ENCODE results near the gene TTC28.
"Not testable (repeated sequence)": the region's sequence is repeated elsewhere in the genome, so short reads cannot be mapped to it uniquely, and the experiment has no call there.

The TTC28 gene

DNA sequence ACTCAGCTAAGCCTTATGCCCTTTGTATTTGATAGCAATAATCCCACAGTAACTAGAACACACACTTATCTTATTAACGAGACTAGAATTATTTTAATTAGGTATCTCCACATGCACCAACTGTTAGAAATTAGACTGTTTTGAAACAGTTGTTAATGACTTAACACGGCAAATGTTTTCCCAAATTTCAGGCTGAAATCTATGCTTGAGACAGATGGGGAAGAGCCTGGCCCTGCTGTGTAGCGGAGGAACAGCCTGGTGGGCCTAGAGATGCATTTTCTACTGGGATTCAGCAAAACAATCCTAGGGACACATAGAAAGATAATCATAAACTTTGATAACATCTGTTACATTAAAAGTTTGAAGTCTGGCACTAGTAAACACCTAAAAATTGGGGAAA lies 273.4 kb downstream of the TTC28 start:
- DNase-seq (ENCODE audit: low spot score), result no peak

DNA sequence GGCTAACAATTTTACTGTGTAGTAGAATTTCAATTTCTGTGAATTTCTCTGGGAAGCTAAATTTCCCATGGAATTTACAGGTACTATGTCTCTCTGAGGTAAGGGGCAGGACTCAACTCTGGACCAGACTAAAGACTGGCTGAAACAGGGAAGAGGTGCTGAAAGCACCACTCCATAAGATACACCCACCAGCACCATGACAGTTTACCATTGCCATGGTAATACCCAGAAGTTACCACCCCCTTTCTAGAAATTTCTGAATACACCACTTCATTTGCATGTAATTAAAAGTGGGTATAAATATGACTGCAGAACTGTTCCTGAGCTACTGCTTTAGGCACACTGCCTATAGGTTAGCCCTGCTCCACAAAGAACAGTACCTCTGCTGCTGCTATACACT lies 274.1 kb downstream of the TTC28 start:
- DNase-seq (ENCODE audit: low spot score), result no peak

DNA sequence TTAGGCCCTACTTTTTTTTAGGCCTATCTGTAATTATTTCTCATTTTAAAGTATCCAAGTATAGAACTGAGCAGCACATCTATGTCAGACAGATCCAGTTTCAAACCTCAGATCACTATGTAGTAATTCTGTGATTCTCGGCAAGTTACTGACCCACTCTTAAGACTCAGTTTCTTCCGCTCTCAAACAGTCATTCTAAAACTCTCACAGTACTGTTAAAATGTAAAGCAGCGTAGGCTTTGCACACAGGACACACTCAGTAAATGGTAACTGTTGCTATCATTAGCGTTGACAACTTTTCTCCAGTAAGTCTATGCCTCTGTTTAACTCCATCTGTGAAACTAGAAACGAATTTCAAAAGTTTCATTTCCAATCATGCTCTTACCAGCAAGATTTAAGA lies 277.1 kb downstream of the TTC28 start:
- no peak for DNase-seq (ENCODE audit: low spot score)

DNA sequence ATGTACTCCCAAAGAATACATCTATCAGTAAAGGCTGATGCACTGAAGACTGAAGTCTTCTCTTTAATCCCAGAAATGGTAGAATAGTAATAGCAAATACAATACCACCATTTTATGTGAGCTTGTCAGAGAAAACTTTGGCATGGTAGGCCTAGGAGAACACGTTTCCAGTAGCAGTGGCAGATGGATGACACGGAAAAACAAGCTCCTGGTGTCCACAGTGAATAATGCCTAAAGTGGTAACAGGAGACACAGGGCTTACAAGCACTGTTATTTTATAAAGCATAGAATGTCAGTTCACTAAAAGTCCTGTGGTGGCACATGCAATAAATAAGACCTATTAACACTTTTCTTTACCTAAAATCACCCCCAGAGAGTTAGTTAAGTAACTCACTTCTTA lies 277.6 kb downstream of the TTC28 start:
- no peak for DNase-seq (ENCODE audit: low spot score)

DNA sequence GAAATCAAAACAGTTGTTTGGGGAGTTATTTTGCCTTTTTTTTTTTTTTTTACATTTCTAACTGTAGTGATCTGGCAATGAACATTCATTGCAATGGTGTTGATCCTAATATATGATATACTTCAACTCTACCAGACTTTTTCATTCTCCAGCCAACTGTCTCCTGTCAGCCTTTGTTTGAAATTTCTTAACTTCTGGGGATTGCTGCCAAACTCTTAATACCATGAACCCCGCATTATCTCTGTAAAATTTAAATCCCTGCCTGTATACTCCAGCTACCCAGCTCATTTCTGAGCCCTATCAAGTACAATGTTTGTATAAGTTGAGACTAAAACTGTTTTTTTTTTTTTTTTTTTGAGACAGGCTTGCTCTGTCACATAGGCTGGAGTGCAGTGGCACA lies 280.7 kb downstream of the TTC28 start:
- no peak for DNase-seq (ENCODE audit: low spot score)

DNA sequence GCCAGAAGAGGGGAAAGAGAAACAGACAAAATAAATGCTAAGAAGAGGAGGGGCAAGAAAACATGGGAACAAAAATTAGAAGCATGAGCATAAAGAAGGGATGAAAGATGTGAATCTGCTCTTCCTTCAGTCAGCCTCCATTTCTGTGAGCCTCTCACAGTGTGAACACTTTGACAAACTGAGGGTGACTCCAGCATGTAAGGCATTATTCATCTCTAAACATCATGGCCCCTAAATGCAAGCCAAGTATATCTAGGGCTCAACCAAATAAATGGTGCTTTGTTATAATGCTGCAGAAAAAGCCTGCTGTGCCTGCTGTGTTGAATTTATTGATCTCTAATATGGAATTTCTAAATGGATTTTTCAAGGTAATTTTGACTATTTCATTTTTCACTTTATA lies 281.3 kb downstream of the TTC28 start:
- no peak for DNase-seq (ENCODE audit: low spot score)

DNA sequence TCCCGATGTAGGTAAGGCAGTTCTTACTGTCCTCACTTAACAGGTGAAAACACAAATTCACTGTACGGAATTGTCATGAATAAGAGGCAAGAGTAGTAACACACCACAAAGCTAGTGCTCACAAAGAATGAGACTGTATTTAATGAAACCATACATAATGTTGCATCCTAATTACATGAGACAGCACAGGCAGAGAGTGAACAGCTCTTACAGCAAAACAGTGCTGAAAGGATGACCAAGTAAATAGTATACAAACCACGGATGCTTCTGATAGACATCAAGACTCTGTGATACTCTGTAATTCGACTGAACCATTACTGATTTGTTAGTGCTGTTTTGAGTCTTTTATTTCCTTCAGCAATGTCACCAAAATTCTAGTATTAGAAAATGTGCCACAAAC lies 282.3 kb downstream of the TTC28 start:
- no peak for DNase-seq (ENCODE audit: low spot score)

DNA sequence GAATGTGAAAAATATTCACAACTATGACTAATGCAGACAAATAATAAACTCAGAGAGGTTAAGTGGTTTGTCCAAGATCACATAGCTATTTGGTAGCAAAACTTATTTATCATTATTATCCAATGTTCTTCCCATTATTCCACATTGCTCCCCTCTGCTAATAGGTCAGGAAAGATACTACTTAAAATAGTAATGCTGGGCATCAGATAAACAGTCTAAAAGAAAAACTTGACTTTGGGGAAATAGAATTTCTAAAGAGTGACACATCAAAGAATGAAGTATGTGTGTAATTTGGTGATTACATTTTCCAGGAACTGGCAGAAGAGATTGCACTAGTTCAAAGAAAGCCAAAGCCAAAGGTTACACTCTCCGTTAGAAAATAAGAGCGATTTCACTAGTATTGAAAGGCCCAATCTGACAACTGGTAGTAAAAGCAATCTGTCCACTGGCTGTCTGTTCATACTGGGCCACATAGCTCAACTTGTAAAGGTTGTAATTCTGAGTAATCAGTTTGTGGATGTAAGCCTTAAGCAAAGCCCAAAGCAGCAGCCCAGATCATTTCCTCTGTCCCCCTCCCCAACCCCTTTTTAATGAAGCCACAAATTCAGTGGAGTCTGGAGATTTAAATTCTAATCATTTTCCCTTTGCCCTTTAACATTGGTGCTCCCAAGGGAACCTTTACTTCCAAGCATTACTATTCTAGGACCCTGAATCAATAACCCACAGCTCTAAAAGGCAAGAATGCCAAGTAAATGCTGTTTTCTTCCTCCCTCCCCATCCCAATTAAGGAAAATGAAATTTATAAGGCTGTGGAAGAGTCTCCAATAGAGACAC lies 283.5 kb downstream of the TTC28 start:
- no peak for DNase-seq (ENCODE audit: low spot score)

DNA sequence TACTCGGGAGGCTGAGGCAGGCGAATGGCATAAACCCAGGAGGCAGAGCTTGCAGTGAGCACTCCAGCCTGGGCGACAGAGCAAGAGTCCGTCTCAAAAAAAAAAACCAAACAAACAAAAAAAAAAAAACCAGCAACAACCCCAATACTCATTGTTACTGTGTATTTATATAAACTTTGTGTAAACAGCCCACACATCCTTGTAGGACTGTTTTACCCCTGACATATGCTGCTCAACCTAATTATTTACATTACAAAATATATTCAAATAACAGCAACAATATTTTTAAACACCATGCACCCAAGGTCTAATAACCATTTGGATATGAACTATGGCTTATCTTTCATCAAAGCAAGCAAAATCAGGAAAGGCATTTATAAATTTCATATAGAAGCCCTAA lies 284.1 kb downstream of the TTC28 start:
- DNase-seq (ENCODE audit: low spot score), result no peak

DNA sequence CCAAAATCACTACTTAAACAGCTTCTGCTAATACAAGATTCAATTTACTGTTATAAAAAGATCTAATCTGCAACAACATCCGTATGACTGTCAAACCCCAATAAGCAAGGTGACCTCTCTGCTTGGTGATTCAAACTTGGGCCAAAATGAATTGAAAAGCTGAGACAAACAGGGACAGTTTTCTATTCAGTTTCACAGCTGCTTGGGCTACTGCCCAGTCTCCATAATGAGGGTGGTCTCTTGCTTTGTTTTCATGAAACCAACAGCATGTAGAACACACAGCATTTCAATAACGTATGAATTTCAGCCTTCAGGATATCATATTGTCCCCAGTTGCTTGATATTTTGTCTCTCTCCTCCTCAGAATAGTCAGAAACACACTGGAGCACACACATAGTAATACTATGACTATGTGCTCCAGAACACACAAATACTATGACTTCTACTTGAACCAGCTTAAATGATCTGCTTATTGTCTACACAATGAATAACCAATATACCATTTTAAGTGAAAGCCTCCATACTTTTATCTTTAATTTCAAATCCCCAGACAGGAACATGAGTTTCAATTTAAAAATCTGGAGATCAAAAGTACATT lies 285.0 kb downstream of the TTC28 start:
- DNase-seq (ENCODE audit: low spot score), result no peak

DNA sequence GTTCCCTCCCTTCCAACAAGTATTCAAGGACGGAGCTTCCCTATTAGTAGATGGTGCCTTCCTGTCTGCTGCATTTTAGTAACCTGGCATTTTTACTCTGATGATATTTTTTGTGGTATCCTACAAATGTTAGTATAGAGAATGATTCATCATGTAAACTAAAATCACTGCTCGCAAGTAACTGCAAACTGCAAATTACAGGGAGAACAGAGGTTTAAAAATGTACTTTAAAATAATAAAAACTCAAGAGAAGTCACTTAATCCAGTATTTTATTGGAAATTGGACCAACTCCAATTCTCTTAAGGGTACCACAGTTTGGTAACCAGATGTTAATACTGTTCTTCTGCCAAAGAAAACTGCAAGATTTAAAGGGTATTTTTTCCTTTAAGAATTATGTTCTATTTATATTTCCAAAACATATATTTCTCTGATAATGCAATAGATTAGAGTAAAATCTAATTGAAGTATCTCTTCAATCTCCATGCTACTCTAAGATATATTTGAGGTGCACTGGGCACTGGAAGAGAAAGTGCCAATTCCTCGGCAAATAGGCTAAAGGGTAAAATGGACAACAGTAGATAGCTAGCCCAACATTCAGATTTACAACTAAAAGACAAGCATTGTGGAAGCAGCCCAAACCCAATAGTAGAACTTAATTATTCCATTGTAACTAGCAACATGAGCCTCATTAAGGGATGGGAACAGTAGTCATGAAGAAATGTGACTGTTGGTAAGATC lies 298.0 kb downstream of the TTC28 start:
- DNase-seq (ENCODE audit: low spot score), result no peak

DNA sequence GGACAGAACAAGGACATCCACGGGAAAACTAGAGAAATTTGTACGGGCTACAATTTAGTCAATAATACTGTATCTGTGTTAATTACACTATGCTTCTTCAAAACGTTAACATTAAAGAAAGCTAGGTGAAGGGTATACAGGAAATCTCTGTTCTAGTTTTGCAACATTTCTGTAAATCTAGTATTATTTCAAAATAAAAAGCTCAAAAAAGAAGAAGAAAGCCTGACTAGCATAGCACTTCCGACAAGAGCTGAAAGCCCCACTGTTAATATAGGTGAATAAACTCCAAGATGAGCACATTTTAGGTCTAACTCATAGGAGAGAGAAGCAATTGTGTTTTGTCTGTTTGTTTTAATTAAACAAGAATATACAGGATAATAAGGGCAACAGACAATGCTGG lies 299.7 kb downstream of the TTC28 start:
- no peak for DNase-seq (ENCODE audit: low spot score)

DNA sequence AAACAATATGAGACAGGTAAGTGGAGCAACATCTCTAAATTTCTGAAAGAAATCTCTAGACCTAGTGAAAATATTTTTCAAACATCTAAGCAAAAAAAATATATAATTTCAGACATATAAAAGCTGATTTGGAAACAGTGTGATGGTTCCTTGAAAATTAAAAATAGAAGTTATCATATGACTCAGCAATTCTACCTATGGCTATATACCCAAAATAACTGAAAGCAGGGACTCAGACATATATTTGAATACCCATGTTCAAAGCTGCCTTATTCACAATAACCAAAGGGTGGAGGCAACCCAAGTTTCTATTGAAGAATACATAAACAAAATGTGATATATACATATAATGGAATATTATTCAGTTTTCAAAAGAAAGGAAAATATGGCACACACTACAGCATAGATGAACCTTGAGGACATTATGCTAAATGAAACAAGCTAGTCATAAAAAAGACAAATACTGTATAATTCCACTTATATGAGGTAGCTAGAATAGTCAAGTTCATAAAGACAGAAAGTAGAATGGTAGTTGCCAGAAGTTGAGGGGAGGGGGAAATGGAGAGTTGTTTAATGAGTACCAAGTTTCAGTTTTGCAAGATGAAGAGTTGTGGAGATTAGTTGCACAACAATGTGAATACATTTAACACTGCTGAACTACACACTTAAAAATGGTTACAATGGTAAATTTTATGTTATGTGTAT lies 300.4 kb downstream of the TTC28 start:
- DNase-seq (ENCODE audit: low spot score), result no peak

DNA sequence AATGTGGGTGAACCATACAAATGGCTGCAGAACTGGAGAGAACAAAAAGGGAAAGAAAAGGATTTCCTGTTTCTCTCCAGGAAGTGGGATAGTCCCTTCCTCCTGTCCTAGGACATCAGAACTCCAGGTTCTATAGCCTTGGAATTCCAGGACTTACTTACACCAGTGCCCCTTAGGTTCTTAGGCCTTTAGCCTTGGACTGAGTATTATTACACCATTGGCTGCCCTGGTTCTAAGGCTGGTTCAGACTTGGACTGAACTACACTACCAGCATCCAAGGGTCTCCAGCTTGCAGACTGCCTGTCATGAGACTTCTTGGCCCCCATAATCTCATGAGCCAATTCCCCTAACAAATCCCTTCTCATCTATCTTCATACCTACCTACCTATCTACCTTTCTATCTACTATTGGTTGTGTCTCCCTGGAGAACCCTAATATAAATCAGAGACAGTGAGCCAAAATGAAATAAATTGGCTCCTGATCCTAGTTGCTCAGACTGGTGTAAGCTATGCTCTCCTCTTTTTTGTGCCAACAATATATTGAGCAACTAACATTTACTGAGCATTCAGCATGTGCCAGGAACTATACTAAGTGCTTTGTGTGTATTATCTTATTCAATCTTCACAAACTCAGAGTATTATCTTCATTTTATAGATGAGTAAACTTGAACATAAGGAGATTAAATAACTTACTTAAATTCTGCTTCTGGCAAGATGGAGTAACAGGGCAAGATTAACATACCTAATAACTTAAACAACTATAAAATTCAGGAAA lies 303.7 kb downstream of the TTC28 start:
- no peak for DNase-seq (ENCODE audit: low spot score)

DNA sequence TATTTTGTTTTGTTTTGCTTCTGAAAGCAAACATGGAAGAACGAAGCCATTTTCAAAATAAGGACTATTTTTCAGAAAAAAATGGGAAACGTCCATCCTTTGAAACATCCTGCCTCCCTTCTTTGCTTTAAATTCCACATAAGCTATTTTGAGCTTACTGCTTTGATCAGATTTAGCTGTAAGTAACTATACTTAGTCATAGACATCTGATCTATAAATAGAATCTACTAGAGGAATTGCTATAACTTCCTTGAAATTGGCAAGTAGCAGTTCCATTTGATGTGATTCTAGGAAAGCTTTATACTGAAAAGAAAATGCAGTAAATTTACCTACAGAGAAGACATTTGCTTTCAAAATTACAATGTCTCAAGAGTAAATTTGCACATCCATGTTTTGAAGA lies 305.8 kb downstream of the TTC28 start:
- DNase-seq (ENCODE audit: low spot score), result no peak

DNA sequence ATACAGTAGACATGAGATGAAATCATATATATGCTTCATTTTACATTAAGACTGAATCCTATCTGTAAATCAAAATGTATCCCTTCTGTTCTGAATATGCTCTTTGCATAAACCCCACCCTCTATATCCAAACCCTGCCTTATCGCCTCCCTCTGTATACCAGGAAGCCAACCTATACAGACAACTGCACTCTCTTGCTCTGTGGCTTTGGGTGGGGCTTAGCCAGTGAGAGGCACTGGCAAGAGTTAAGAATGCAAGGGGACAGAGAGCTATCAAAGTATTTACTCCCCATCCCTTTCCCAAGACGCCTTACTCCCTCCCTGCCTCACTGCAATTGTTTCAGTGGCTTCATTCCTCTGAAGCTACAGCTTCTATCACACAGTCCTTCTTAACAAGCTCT lies 309.8 kb downstream of the TTC28 start:
- DNase-seq (ENCODE audit: low spot score), result no peak

DNA sequence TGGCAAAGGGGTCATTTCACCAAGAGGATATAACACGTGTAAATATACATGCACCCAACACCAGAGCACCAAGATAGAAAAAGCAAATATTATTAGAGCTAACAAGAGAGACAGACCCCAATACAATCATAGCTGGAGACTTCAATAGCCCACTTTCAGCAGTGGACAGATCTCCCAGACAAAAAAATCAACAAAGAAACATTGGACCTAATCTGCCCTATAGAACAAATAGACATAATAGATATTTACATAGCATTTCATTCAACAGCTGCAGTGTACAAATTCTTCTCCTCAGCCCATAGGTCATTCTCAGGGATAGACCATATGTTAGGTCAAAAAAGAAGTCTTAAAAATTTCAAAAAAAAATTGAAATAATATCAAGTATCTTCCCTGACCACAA lies 312.8 kb downstream of the TTC28 start:
- DNase-seq (ENCODE audit: low spot score), result no peak

DNA sequence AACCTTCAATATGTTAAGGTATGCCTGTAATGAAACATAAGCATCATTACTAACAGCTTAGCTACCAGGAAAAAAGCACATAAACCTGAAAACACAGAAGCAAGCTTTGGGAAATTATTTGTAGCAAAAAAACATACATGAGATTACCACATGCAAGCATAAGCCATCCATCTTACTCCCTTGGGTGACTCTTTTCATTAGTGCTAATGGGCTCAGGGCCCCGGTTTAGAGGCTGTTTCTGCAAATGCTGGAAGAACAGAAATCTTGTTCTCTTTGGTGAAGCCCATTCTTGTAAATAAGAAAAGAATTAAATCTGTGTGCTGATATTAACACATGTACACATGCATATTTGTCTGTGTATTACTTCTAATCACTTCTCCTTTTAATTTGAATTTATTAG lies 314.3 kb downstream of the TTC28 start:
- no peak for DNase-seq (ENCODE audit: low spot score)

DNA sequence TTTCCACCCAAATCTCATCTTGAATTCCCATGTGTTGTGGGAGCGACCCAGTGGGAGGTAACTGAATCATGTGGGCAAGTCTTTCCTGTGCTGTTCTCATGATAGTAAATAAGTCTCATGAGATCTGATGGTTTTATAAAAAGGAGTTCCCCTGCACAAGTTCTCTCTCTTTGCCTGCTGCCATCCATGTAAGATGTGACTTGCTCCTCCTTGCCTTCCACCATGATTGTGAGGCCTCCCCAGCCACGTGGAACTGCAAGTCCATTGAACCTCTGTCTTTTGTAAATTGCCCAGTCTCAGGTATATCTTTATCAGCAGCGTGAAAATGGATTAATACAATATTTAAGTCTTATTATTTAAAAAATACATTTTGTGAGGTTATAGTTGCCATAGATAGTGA lies 315.5 kb downstream of the TTC28 start:
- not testable (repeated sequence) for DNase-seq (ENCODE audit: low spot score)

DNA sequence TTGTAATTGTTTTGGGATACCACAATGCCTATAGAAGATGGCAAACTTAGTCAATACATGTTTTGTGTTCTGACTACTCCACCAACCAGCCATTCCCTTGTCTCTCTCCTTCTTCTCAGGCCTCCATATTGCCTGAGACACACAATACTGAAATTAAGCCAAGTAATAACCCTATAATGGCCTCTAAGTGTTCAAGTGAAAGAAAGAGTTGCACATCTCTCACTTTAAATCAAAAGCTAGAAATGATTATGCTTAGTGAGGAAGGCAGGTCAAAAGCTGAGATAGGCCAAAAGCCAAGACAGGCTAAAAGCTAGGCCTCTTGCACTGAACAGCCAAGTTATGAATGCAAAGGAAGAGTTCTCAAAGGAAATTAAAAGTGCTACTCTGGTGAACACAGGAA lies 318.7 kb downstream of the TTC28 start:
- DNase-seq (ENCODE audit: low spot score), result no peak

DNA sequence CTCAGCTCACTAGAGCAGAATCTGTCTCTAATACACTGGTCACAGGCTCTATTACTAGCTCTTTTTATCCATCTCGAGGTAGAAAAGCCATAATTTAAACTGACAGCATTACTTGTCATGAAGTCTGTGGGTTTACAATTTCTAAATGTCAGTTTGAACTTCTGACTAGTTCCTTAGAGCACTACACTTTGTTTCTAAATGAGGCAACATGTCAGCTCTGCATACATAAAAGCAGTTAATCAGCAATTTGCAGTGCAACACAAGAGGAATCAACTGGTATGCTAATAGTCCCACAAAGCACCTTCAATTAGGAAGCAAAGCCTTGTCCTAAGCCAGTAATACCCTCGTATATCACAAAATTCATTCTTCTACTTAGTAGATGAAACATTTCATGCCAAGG lies 321.3 kb downstream of the TTC28 start:
- no peak for DNase-seq (ENCODE audit: low spot score)

DNA sequence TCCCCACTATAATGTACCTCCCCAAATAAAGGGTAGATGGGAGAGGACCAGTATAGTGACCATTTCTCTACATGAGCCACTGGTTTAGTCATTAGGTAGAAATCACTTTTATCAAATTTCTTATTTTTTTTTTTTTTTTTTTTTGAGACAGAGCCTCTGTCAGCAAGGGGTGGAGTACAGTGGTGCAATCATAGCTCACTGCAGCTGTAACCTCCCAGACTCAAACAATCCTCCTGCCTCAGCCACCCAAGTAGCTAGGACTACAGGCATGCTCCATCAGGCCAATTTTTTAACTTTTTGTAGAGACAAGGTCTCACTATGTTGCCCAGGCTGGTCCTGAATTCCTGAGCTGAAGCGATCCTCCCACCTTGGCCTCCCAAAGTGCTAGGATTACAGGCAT lies 322.4 kb downstream of the TTC28 start:
- DNase-seq (ENCODE audit: low spot score), result no peak
